GM18499 (cell line): Measurements from ENCODE around the gene SOX13.

Experiments
- ATAC-seq: cut with Tn5 transposase; IDR thresholded peaks from one replicate; pipeline ENCODE4 v1.9.1; 2021; ENCODE audit warnings: moderate number of reproducible peaks; ENCODE audit not compliant: insufficient read depth, unreplicated experiment

SOX13 gene

DNA sequence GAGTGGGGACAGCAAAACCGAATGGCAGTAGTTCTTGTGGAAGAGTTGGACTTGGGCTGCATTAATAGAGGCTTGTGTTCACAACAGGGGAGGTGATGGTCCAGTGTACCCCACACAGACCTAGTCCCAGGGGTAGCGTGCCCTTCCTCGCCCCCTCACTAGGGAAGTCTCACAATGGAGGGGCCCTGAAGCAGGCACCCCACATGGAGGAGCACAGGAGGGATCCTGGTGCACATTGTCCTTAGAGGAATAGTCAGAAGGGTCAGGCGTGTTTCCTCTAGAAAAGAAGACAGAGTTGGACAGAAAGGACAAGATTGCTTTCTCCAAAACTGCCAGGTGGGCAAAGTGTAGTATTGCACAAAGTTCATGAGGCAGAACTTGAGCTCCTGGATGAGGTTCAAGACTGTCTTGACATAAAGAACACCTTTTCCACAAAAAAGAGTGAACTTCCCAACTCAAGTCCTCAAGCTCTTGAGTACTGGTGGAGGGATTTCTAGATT, 55.6 kb downstream of the SOX13 start:
- ATAC-seq = no peak

DNA sequence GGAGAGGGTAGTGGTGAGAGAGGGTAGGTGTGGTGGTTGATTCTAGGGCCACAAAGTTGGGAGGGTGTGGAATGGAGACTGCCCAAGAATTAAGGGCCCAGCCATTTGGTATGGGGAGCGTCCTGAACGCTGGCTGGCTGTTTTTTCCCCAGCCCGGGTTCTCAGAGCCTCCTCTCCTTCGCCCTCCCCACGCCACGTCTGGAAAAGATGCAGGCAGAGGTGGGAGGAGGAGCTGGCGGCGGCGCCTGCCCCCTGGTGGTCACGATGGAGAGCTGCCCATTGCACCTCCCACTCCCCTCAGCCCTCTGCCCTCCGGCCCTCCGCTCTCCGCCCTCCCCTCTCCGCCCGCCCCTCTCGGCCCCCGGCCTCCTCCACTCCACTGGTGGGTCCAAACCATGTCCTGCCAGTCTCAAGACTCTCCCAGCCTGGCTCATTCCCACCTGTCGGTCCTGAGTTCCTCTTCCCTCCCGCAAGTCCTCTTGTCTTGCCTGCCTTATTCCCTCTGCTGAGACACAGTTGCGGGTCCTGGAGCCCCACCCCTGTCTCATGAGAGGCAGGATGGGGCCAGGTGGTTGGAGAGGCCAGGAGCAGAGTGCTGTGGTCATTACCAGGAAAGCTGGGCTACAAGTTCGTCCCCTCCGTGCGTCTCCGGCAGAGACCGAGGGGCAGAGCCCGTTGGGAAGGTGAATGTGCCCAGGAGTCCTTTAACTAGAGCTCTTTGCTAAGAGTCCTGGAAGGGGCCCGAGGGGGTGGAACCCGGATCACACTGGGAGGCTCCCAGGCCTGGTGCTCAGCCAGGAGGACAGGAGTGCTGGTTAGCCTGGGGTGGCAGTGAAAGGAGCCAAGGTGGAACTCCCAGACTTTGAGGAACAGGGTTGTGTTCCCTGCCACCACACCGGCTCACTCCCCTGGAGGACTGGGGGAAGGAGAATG, 56.3 kb downstream of the SOX13 start:
- ATAC-seq = no peak

DNA sequence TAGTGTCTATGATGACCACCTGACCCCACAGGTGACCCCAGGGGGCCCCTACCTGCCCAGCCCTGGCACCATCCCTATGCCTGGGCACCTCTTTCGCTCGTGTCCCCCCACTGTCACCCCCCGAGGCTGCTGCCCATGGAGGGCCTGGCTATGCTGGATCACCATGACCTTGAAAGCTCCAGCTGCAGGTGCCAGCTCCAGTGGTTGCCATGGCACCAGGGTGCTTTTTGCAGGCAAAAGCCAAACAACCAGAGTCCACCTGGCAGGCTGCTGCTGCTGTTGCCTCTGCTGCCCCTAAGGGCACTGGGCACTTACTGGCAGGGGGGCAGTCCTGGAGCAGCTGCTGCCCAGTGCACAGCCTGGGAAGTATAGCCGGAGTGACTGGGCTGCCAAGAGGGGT, 57.3 kb downstream of the SOX13 start:
- no peak for ATAC-seq

DNA sequence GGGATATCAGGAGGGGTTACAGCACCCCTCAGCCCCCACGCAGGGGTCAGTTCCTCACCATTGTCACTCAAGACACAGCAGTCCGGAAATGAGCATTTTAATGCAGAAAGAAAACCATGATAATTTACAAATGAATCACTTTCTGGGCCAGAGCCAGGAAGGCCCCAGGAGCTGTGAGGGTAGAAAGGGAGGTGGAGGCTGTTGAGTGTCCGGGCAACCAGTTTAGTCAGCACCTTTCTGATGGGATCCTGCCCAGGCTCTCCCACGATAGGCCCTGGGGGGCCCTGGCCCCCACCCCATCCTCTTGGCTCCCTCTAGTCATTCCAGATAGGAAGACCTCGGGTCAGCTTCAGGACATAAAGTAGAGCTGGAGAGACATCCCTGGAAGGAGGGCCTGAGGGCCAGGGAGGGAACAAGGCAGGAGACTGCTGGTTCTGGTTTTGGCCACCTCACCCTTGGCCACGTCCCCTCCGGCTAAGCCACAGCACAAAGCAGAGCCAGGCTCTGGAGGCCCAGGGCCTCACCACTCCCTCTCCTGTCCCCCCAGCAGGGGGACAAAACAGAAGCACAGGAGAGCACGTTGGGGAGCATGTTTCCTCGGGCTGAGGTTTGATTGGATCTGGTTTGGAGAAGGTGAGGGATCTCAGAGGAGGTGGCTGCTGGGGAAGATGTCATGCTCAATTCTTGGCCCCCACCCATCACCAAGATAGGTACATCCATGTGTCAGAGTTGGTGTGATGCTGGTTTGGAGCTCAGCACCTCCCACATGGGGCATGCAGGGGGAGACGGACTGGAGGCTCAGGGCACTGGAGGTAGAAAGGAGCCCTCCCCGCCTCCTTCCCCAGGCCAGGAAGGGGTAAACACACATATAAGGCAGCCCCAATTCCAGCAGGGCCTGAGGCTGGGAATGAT, 58.3 kb downstream of the SOX13 start:
- no peak for ATAC-seq

DNA sequence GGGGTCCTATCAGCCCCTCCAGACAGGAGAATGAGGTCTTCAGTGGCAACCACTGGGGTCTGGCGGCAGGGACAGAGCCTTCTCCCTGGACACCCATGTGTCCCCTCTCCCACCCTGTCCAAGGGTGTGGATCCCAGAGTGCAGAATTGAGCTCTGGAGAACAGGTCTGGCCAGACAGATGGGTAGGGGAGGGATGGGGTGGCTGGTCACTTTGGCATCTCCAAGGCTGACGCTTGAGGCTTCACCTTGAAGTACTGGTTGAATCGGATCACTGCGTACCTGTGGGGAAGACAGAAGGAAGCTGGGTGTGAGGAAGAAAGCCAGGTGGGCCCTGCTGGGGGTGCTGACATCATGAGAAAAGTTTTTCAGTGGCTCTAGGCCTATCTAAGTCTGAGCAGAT, 59.1 kb downstream of the SOX13 start:
- ATAC-seq = no peak

DNA sequence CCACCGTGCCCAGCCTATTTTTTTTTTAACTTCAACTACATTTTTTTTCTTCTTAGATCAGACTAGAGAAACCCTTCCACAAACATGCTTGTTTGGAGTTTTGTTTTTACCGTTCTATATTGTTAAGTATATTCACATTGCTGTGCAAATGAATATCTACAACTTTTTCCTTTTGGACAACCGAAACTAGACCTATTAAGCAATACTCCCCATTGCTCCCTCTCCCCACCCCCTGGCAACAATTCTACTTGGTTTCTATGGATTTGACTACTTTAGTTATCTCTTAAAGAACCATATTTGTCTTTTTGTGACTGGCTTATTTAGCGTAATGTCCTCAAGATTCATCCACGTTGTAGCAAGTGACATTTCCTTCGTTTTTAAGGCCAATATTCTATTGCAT, 59.8 kb downstream of the SOX13 start:
- no peak for ATAC-seq

DNA sequence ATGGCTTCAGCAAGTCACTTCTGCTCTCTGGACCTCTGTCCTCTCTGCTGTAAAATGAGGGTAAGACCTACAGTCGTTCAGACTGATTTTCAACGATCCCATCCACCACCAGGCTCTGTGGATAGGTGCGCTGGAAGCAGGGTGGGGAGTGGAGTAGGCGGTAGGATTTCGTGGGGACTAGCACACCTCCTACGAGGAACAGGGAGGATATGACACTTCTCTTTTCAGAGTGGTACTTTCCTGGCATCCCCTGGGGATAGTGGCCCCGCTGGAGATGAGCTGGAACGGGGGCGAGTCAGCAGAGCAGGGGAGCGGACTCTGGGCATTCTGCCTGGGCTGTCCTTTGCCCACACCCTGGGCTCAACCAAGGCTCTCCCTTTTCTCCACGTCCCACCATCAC, 61.2 kb downstream of the SOX13 start:
- no peak for ATAC-seq

DNA sequence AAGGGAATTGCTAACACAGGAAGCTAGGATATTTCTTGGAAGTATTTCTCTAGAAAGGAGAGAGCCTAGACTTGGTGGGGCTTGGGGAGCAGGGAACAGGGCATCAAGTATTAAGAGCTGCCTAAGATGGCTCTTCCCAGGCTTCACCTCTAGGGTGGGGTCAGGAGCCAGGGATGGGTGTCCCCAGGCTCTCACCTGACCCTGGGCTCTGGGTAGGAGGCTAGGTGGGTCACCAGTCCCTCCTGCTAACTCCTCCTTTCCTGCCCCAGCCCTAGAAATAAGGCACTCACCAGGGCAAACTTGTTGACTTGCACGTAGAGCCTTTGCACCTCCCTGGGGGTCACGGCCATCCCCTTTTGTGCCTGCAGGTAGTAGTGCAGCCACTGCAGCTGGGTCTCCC, 63.9 kb downstream of the SOX13 start:
- ATAC-seq = no peak

DNA sequence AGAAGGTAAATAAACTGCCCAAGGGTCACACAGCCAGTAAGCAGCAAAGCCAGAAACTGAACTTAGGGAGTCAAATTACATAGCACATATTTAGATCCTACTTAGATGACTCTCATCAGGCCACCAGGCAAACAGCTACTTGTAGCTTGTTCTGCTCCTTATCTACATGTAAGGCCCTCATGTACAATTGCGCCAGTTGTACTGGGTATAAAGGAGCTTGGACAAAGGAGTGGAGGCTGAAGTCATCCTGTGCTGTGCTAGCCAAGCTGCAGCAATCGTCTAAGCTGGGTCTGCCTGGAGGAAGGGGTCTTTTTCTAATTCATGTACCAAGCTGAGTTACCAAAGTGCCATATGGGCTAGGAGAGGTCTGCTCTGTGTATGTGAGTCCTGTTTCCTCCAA, 66.2 kb downstream of the SOX13 start:
- no peak for ATAC-seq

DNA sequence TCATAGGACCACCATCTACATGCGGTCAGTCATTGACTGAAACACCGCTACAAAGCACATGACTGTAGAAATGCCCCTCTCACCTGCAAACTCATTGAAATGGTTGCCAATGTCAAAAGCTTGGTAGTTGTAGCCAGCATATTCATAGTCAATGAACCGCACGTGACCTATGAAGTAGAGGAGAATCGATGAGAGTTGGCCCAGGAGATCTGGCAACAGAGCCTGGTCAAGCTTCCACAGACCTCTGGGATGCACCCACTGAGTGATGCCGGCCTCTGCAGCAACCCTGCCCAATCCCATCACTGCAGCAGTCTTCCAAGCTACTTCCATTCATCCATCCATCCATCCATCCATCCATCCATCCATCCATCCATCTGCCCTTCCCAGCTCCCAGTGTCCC, 67.0 kb downstream of the SOX13 start:
- no peak for ATAC-seq

DNA sequence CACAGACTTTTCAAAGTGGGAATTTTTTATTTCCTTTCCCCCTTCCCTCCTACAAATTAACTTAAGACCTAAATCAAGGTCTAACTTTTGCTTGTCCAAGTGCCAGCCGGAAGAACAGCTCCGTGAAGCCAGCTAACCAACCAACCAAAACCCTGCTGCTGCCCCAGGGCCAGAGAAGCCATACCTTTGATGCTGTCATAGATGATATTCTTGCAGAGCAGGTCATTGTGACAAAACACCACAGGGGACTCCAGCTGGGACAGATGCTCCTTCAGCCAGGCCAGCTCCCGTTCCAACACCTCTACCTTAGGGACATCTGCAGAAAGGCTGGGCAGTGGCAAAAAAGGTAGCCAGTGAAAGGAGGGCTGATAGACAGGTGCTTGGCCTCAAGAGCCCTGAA, 68.2 kb downstream of the SOX13 start:
- no peak for ATAC-seq

DNA sequence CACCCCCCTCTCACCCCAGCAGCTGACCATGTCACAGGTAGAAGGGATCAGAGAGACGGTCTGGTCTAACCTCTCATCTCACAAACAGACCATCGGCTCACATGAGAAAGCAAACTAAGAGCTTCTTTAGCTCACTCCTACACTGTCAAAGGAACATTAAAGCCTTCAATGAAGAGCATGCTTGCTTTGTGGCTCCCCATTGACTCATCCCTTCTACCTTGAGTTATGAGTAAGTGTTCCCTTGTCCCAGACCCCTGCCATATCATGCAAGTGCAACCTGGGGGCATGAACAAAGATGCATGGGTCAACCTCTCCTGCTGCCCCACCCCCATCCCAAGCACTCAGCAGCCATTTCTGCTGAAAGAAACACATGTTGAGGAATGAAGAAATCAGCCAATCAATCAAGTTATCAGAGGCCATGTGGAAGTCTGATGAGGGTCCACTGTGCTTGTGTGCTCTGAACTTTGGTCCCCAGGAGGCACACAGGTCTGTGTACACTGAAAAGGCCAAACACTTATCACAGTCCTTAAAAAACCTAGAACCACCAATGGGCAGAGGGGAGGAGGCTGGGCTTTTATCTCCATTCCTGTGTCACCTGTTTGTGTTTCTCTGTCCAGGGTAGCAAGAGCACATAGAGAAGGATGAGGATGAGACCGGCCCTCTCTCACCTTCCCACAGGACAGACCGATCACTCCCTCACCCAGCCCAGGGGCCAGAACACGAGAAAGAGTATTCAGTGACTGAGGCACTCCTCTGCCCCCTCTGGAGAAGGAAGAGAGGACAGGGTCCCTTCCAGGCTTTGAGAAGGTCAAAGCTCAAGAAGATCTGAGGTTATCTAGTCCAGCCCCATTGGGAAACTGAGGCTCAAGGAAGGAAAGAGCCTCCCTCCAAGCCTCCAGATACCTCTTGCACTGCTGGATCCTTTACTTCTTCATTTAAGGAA, 69.4 kb downstream of the SOX13 start:
- no peak for ATAC-seq

DNA sequence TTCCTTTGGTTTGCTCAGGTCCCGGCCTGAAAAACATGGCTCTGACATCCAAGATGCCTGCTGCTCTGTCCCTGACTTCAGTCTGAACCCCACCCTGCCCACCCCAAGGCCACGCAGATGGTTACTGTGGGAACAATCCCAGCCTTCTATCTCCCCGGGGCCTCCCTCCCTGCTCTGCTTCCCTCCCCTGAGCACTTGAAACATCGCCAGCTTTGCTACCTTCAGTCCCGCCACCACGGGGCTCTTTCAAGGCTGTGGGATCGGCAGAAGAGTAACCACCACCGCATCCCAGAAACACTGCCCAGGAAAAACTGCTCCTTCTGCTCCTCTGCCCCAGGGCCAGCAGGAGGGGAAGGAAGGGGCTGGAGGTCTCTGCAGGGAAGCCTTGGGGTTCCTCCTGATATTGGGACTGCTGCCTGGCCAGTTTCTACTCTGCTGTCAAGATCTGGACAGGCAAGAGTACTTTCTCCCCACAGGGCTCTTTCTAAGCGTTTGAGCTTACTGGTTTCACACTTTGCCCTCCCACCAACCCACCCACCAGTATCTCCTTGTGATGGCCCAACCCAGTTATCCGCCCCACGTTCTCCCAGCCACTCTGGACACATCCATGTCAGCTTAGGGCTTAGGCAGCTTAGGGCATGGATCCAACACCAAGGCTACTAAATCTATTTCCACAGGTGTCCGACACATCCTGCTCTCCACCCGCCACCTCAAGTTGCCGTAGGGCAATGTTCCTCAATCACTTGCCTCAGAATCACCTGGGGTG, 70.5 kb downstream of the SOX13 start:
- ATAC-seq = no peak

DNA sequence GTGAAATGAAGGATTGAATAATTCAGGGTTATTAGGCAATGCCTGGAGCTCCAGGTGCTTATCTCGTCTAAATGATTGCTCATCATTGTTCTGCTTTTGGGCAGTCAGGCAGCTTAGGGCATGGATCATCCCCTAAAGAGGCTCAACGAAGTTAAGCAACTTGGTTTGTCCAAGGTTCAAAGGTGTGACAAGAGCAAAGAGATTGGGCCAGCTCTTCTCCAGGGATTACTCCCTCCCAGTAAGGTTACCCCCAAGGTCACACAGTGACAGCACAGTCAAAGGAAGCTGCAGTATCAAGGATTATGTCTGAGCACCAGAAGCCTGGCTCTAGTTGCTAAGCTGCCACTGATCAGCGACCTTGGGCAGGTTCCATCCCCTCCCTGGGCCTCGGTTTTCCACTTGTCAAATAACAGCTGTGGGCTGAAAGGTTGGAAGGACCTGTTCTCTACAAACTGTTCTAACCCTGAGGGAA, 72.2 kb downstream of the SOX13 start:
- no peak for ATAC-seq

DNA sequence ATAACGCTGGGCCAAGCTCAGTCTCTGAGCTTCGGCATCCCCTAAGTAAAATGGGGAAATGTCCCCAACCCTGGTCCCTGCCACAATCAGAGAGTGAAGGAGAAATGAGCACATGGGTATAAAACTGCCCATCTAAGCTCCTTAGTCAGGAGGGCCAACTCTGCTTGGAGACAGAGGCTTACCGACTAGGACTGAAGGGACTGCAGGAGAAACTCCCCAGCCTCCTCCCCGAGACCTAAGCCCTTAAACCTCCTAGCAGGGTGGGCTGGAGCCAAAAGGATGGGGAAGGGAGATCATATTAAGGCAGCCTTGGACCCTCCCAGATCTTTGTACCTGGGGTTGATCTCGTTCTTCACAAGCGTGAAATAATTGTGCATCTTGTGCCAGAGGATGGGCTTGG, 73.4 kb downstream of the SOX13 start:
- no peak for ATAC-seq

DNA sequence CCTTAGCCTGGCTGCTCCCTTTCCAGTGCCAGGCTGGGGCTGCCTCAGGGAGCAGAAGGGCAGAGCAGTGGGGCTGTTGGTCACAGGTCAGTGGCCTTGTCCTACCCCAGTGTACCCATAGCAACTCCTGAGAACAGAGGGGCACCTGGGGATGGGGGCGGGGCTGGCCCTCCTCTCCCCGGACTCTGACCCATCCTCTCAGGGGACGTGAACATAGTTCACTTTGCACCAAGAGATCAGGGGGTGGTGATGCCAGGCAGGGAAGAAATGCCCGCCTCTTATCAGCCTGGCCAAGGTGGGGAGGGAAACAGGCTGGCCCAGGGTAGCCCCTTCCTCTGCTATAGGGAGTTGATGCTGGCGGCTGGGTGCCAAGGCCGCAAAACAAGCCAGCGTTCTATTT, 74.0 kb downstream of the SOX13 start:
- ATAC-seq = no peak

DNA sequence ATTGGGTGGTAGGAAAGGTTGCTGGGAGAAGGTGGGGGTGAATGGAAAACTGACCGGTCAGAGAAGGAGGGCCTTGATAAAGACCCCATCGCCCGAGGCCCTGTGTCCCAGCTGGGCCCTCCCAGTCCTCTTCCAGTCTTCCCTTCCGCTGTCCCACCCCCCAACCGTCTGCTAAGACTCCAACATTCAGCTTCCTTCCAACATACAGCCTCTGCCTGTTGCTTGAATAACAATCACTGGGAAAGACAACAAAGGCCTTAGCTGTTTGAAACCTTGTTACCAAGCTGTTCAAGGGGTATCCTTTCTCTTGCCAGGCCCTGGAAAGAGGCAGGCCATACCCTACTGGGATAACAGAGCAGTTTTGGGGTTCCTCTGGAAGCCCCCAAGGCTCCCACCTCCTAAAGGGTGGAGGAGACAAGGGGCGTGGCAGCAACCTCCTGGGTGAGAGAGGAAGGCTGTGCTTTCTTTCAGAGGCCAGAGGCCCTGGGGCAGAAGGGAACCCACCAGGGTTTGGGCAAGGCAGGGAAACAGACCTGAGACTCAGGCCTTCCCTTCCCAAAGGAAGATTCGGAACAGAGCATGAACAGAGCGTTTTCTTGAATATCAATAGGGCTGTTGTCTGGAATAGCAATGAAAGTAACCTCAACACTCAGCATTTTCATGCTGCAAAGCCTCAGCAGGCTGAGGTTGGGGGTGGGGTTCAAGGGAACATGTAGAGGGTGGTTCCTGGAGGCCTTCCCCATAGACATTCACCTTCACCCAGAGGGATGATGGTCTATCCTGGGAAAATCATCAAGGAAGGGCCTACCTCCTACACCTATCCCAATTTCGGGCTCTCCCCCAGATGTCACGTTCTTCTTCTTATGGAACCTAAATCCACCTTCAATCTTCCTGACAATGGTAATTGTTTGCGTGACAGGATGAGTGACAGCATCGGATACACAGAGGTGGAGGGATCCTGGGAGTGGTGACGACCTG, 74.8 kb downstream of the SOX13 start:
- no peak for ATAC-seq

DNA sequence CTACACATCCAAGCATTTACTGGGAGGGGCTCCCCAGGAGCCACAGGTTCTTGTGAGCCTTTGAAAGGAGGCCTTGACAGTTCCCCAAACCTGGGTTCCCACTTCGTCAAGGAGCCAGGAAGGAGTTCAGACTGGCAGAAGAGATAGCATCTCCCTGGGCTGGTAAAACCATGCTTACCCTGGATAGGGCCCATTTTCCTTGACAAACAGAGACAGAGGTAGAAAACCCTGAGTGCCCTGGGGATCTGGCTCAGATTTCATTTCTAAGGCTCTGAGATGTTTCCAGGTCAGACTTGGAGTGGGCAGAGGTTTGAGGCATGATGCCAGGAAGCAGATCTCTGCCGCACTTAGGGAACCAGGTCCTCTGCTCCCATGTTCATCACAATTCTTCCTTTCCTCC, 76.2 kb downstream of the SOX13 start:
- no peak for ATAC-seq
